ENCODE data around the gene POLR2M. TPM values are rescaled to one million over a fixed set of nuclear protein-coding genes. Genes with fewer than 3 reads are reported as not detected.
A peak's percentile ranks its signal among the peaks of the same experiment; 100 is the strongest.

Gene POLR2M
- total RNA-seq, 4 donors from 2014 or later, result 40.3 to 145 (median 79.5) TPM

- Histone ChIP-seq H3K4me1 (no peaks in the 10 kb centered on the region), H3K36me3 (no peaks in the 10 kb centered on the region), H3K27ac (no peak overlapping the region), H3K4me3 (no peak overlapping the region), H3K9me3 (no peaks in the 10 kb centered on the region), H3K27me3 (no peaks in the 10 kb centered on the region)
- DNase-seq, result no peak
- in situ Hi-C loops (cut with MboI; ENCODE audit: low sequenced_read_pairs in 4 of 4) (no loop called here), intact Hi-C loops (cut with DNase I; ENCODE audit: low total_unique reads) (no loop called here)
- ATAC-seq, result no peak
- TF ChIP-seq CTCF (IDR thresholded peaks at IDR 0.05 in 4 of 5, conservative IDR thresholded peaks at IDR 0.05 in 1 of 5) (no peak), POLR2A (IDR thresholded peaks at IDR 0.05) (no peak)
Measured at GRCh38 chr15:57698991-57699390, 7.5 kb upstream of the POLR2M start.

- Histone ChIP-seq H3K36me3 (no peaks in the 10 kb centered on the region), H3K9me3 (no peaks in the 10 kb centered on the region), H3K4me3 (no peak overlapping the region), H3K27me3 (no peaks in the 10 kb centered on the region), H3K27ac (no peak overlapping the region), H3K4me1 (peaks cover 8 to 10% of the 10 kb centered on the region in 2 donors)
- TF ChIP-seq POLR2A (IDR thresholded peaks at IDR 0.05) (no peak), CTCF (IDR thresholded peaks at IDR 0.05 in 4 of 5, conservative IDR thresholded peaks at IDR 0.05 in 1 of 5) (no peak)
- in situ Hi-C loops (cut with MboI; ENCODE audit: low sequenced_read_pairs in 4 of 4) (no loop called here), intact Hi-C loops (cut with DNase I; ENCODE audit: low total_unique reads) (no loop called here)
- no peak for ATAC-seq
- DNase-seq, result no peak
Measured at GRCh38 chr15:57703387-57703786, 3.1 kb upstream of the POLR2M start.

GRCh38 chr15:57704441-57704840 is 2.1 kb upstream of the POLR2M start:
- intact Hi-C loops (cut with DNase I; ENCODE audit: low total_unique reads), result no loop called here
- in situ Hi-C loops (cut with MboI; ENCODE audit: low sequenced_read_pairs in 4 of 4), result no loop called here
- DNase-seq (no peak), ATAC-seq (no peak)
- no peaks in the 10 kb centered on the region for H3K27me3 ChIP-seq
- H3K4me3 ChIP-seq, result no peak overlapping the region
- peaks cover 18 to 20% of the 10 kb centered on the region in 2 donors for H3K4me1 ChIP-seq
- peaks cover 0 to 4% of the 10 kb centered on the region in 2 donors for H3K36me3 ChIP-seq
- TF ChIP-seq POLR2A (IDR thresholded peaks at IDR 0.05), result no peak
- TF ChIP-seq CTCF (IDR thresholded peaks at IDR 0.05 in 4 of 5, conservative IDR thresholded peaks at IDR 0.05 in 1 of 5), result no peak
- no peaks in the 10 kb centered on the region for H3K9me3 ChIP-seq
- no peak overlapping the region for H3K27ac ChIP-seq

GRCh38 chr15:57705746-57706404 is 639 bp upstream of the POLR2M start:
- H3K4me1 ChIP-seq, result peaks cover 28% of the 10 kb centered on the region in 2 donors
- intact Hi-C loops (cut with DNase I; ENCODE audit: low total_unique reads), result loop anchor here (2.0 to 5.0 kb wide), 3 partner anchors 71 to 1226 kb away; partner anchors contain the start of gene SLTM

More at GRCh38 chr15:57705746-57706404, 639 bp upstream of the POLR2M start:
- ATAC-seq (peak; percentile 7 to 9), DNase-seq (no peak)
- Histone ChIP-seq H3K9me3 (no peaks in the 10 kb centered on the region), H3K27ac (peak overlapping the region; percentile 90 to 96 (median 94)), H3K36me3 (peaks cover 0 to 18% of the 10 kb centered on the region in 2 donors), H3K4me3 (peak overlapping the region; percentile 69 to 97 (median 88)), H3K27me3 (no peaks in the 10 kb centered on the region)
- TF ChIP-seq POLR2A (IDR thresholded peaks at IDR 0.05) (no peak), CTCF (IDR thresholded peaks at IDR 0.05 in 4 of 5, conservative IDR thresholded peaks at IDR 0.05 in 1 of 5) (no peak)
- in situ Hi-C loops (cut with MboI; ENCODE audit: low sequenced_read_pairs in 4 of 4), result no loop called here
